Stimulated activated naive CD4-positive, alpha-beta T cell treated with Interleukin-2 at 50 U/mL for 16 hours (primary cell): ENCODE measurements around the gene PLXDC2.
"Not testable (repeated sequence)": the region's sequence is repeated elsewhere in the genome, so short reads cannot be mapped to it uniquely, and the experiment has no call there.

Experiments used
- DNase-seq: peaks from one replicate; lab custom pipeline; 2025; lab: John Stamatoyannopoulos, UW

Gene PLXDC2

GRCh38 chr10:19979628-19980027 lies 163.4 kb downstream of the PLXDC2 start:
- DNase-seq: no peak

GRCh38 chr10:19983880-19984565 lies 167.8 kb downstream of the PLXDC2 start:
- no peak for DNase-seq

- no peak for DNase-seq
These were observed 169.5 kb downstream of the PLXDC2 start for GRCh38 chr10:19985745-19986144.

GRCh38 chr10:19986591-19986990 lies 170.4 kb downstream of the PLXDC2 start:
- DNase-seq: no peak

- no peak for DNase-seq
These were observed 171.7 kb downstream of the PLXDC2 start for GRCh38 chr10:19987931-19988330.

GRCh38 chr10:19993714-19994315 lies 177.6 kb downstream of the PLXDC2 start:
- DNase-seq: no peak

GRCh38 chr10:19998482-19998881 lies 182.2 kb downstream of the PLXDC2 start:
- no peak for DNase-seq

GRCh38 chr10:19999431-19999830 lies 183.2 kb downstream of the PLXDC2 start:
- DNase-seq: no peak

GRCh38 chr10:20002026-20002425 lies 185.8 kb downstream of the PLXDC2 start:
- DNase-seq: not testable (repeated sequence)

GRCh38 chr10:20002657-20003056 lies 186.4 kb downstream of the PLXDC2 start:
- no peak for DNase-seq

GRCh38 chr10:20004087-20004523 lies 187.9 kb downstream of the PLXDC2 start:
- no peak for DNase-seq

- DNase-seq: no peak
These were observed 189.4 kb downstream of the PLXDC2 start for GRCh38 chr10:20005638-20006037.

- no peak for DNase-seq
These were observed 190.1 kb downstream of the PLXDC2 start for GRCh38 chr10:20006169-20006870.

GRCh38 chr10:20007426-20007825 lies 191.2 kb downstream of the PLXDC2 start:
- no peak for DNase-seq

GRCh38 chr10:20013991-20014750 lies 197.9 kb downstream of the PLXDC2 start:
- no peak for DNase-seq

GRCh38 chr10:20017961-20018360 lies 201.7 kb downstream of the PLXDC2 start:
- no peak for DNase-seq

GRCh38 chr10:20020677-20021076 lies 204.4 kb downstream of the PLXDC2 start:
- DNase-seq: no peak

- no peak for DNase-seq
These were observed 213.3 kb downstream of the PLXDC2 start for GRCh38 chr10:20029523-20029922.

- no peak for DNase-seq
These were observed 217.2 kb downstream of the PLXDC2 start for GRCh38 chr10:20033476-20033875.

- DNase-seq: no peak
These were observed 218.5 kb downstream of the PLXDC2 start for GRCh38 chr10:20034732-20035131.

- DNase-seq: no peak
These were observed 223.8 kb downstream of the PLXDC2 start for GRCh38 chr10:20040012-20040411.

- no peak for DNase-seq
These were observed 225.7 kb downstream of the PLXDC2 start for GRCh38 chr10:20041931-20042330.
